22Rv1 (cell line): ENCODE data around the gene RFX4.

Experiments used
- H3K27ac ChIP-seq: fragments of 450-650 bp; 2 replicates; pipeline ENCODE4 v1.5.1; 2017
- ZFX ChIP-seq: fragments of 450-650 bp; IDR thresholded peaks from 2 replicates; pipeline ENCODE4 v1.6.1; 2017; ENCODE audit warnings: antibody characterized with exemption, borderline replicate concordance
- TF ChIP-seq, protein P1 (sequence below): fragments of 450-650 bp; IDR thresholded peaks from 2 replicates; pipeline ENCODE4 v1.5.1; 2017; ENCODE audit warnings: mild to moderate bottlenecking

Gene RFX4

DNA sequence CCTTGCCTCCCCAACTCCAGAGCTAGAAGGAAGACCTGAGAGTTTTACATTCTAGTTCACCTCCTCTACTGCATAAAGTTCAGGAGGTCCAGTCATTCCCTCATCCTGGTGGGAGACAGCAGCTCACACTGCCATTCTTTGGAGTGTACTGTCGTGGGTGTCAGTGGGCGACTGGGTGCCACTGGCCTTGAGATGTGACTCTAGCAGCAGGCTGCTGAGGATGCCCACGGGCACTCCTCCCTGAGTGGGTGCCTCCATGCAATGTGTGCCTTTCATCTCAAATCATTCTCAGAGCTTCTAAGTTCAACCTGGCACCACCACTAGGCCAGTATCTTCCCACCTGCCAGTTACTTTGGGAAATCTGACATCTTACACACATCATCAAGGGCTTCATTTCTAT, 12.5 kb downstream of the RFX4 start:
- H3K27ac ChIP-seq = no peak overlapping the region
- TF ChIP-seq, protein P1, sequence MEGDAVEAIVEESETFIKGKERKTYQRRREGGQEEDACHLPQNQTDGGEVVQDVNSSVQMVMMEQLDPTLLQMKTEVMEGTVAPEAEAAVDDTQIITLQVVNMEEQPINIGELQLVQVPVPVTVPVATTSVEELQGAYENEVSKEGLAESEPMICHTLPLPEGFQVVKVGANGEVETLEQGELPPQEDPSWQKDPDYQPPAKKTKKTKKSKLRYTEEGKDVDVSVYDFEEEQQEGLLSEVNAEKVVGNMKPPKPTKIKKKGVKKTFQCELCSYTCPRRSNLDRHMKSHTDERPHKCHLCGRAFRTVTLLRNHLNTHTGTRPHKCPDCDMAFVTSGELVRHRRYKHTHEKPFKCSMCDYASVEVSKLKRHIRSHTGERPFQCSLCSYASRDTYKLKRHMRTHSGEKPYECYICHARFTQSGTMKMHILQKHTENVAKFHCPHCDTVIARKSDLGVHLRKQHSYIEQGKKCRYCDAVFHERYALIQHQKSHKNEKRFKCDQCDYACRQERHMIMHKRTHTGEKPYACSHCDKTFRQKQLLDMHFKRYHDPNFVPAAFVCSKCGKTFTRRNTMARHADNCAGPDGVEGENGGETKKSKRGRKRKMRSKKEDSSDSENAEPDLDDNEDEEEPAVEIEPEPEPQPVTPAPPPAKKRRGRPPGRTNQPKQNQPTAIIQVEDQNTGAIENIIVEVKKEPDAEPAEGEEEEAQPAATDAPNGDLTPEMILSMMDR = no peak
- TF ChIP-seq ZFX = no peak

DNA sequence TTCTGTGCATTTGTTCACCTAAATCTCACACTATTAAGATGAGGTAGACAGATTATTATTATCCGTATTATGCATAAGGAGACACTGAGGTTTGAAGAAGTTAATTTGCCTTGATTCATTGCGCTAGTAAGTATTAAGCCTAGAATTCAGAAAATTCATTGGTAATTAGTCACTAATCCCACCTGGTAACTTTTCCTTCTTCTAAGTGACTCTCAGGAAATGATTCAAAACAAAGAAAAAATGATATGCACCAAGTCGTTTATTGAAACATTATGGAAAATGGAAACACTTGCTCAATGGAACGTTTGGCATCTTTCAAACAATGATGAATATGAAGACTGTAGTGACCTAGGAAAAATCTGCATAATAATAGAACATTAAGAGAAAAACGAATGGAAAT, 15.2 kb downstream of the RFX4 start:
- H3K27ac ChIP-seq = no peak overlapping the region
- TF ChIP-seq ZFX = no peak
- TF ChIP-seq, protein P1 = no peak

DNA sequence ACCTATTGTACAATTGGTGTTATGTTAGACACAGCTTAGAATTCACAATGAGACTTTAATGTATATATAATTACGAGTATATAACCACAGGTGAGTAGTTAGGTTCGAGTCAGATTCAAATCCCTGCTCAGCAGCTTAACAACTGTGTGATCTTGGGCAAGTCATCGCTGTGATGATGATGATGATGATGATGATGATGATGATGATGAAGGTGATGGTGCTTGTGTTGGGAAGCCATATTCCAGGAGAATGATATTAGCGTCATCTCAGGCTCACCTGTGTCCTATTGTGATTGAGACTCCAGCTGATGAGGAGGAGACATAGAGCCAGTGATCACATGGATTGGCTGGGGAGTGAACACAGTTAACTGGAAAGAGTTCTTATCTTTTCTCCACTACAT, 16.5 kb downstream of the RFX4 start:
- TF ChIP-seq, protein P1 = no peak
- TF ChIP-seq ZFX = no peak
- no peak overlapping the region for H3K27ac ChIP-seq

DNA sequence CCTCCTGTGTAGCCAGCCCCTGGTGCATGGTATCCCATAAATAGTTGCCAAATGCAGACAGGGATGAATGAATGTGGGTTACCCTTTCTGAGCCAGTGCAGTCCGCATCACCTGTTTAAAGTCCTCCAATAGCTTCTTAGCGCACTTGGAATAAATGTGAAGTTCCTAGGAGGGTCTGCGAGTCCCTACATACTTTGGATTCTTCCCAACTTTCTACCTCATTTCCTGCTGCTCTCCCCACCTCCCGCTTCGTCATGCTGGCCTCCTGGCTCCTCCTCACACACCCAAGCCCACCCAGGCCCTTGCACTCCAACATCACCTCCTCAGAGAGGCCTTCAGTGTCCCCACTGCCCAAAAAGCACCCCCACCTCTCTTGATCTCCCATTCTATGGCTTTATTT, 17.7 kb downstream of the RFX4 start:
- H3K27ac ChIP-seq = no peak overlapping the region
- TF ChIP-seq, protein P1 = no peak
- no peak for TF ChIP-seq ZFX

DNA sequence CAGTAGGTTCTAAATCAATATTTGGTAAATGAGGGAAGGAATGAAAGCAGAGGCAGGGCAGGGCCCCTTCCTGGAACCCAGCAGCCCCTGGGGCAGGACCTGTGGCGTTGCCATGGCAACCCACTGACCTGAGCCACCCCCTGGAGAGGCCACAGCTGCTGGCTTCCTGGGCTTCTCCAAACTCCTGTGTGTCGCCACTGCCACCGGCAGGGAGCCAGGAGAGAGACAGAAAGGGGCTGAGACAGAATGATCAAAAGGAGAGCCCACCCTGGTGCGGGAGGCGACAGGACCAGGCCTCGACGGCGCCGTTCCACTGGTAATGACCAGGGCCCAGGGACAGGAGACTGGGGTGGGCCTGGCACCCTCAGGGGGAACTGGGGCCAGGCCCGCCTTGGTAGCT, 18.2 kb downstream of the RFX4 start:
- H3K27ac ChIP-seq = no peak overlapping the region
- TF ChIP-seq, protein P1 = no peak
- TF ChIP-seq ZFX = no peak

DNA sequence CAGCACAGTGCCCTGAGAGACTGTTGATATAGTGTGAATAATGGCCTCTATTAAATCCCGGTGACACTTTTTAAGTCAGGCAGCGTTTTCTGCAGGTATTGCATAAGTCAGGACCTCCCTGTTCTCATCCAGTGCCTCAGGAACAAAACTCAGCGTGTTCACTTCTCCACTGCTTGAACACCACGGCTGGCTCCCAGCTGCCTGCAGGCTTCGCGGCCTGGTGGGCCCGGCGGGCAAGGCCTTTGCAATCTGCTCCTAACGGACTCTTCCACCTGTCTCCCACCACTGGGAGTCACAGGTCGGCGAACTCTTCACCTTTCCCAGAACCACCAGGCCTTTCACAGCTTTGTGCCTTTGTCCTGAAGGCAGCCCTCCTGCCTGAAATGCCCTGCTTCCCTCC, 18.7 kb downstream of the RFX4 start:
- TF ChIP-seq, protein P1 = no peak
- no peak for TF ChIP-seq ZFX
- H3K27ac ChIP-seq = no peak overlapping the region

DNA sequence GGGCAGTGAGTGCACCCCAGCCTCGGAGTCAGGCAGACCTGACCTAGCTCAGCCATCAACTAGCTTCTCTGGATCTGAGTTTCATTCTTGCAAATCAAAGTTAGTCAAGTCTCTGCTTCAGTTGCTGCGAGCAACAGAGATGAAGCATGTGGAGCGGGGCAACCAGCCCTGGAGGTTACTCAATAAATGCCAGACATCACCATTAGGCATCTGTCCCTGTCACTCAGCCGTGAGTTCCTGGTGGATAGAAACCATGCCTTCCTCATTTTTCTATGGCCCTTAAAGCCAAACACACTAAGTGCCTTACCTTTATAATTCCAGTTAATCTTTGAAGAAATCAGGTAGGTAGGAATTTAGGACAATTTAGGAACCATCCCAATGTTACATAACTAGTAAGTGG, 19.3 kb downstream of the RFX4 start:
- H3K27ac ChIP-seq = no peak overlapping the region
- TF ChIP-seq, protein P1 = no peak
- TF ChIP-seq ZFX = no peak
